Jurkat, Clone E6-1 (cell line): ENCODE results near the gene CH25H.

Source experiments
- DNase-seq: peaks from one replicate; pipeline ENCODE4 v3.0.0-alpha.2; 2011; ENCODE audit warnings: low read depth, low spot score
- H3K4me3 ChIP-seq: 2 replicates; pipeline ENCODE4 v1.5.1; 2011; ENCODE audit warnings: mild to moderate bottlenecking, low read length, control low read depth, moderate library complexity

CH25H gene

DNA sequence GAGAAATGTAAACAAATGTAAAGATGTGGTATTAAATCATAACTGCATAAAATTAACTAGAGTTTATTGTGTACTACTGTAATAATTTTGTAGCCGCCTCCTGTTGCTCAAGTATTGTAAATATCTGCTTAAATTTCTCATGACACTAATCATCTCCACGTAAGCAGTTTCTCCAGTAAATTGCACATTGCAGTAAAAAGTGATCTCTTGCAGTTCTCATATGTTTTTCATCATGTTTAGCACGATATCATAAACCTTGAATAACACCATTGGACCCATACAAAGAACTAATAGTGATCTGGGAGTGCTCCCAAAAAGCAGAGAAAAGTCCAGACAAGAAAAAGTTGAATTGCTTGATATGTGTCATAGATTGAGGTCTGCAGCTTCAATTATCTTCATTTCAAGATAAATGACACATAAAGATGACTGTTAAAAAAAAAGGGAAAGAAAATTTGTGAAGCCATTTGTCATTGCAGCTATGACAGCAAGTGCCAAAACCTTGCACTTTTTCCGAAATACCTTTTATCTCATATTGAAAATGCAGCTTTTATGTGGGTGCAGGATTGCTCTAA, 29.2 kb upstream of the CH25H start:
- H3K4me3 ChIP-seq: no peak overlapping the region
- no peak for DNase-seq

DNA sequence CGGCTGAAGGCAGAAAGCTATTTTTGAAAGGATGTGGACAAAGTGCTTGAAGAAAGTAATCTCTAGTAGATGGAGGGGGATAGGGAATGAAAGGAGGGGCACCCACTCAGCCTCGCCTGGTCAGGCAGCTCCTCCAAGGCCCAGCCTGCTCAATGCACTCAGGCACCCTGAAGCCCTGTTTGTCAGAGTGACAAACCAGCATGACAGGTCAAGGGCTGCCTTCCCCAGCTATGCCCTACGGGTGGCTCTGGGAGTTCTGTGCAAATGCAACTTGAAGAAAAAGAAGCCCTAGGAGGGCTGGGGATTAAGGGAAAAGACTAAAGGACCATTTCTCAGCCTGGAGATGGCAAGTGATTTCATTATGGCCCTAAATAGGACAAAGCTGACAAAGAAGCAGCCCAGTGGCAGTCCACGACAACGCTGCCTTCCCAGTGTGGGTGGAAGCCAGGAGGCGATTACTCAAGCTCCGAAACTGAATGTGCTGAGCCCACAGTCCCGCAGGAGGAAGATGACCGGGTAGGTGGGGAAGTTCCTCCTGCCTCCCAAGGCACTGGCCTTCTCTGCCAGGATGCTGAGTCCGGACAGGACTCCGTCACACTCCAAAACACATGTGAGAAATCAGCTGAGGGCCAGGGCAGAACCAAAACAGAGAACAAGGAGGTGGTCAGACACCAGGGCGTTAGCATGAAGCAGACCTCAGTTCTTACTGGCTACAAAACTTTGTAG, 28.1 kb upstream of the CH25H start:
- DNase-seq: no peak
- H3K4me3 ChIP-seq: no peak overlapping the region

DNA sequence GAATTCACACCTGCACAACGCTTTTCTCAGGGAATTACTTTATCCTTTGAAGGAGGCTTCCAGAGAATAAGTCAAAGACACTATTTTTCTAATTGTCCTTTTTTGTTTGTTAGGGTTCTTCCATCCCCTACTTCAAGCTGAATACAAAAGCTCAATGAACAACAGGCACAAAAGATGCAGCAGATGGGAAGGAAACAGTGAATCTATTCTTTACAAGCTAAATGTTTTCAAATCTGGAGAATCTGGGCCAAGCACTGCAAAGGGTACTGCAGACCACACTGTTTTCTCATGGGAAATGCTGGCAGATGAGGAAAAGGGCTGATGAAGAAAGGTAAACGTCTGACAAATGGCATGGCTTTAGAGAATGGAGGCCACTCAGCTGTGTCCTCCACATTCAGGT, 25.9 kb upstream of the CH25H start:
- H3K4me3 ChIP-seq: no peak overlapping the region
- no peak for DNase-seq

GRCh38 chr10:89228962-89229361, 21.8 kb upstream of the CH25H start:
- no peak overlapping the region for H3K4me3 ChIP-seq
- no peak for DNase-seq

DNA sequence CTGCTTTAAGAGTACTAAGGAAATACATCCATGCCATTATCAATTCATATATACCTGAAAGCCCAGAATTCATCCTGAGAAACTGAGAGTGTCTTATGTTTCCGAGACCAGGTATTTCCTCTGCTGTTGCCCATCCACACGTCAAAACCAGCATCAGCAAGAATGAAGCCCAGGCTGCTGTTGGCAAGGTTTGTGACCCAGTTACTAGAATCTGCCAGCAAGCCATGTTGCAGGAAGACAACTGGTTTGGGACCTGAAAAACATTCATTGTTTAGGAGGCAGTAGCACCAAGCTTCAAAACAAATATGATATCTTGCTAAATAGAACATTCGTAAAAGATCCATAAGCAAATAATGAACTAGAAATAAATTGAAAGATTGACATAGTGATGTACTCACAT, 21.0 kb upstream of the CH25H start:
- no peak overlapping the region for H3K4me3 ChIP-seq
- no peak for DNase-seq

- H3K4me3 ChIP-seq: no peak overlapping the region
- DNase-seq: no peak
These were observed 19.8 kb upstream of the CH25H start for GRCh38 chr10:89226891-89227290.

GRCh38 chr10:89224739-89225443, 17.8 kb upstream of the CH25H start:
- DNase-seq: no peak
- H3K4me3 ChIP-seq: no peak overlapping the region

- DNase-seq: no peak
- no peak overlapping the region for H3K4me3 ChIP-seq
These were observed 14.8 kb upstream of the CH25H start for GRCh38 chr10:89221919-89222318.

GRCh38 chr10:89219513-89220218, 12.5 kb upstream of the CH25H start:
- H3K4me3 ChIP-seq: no peak overlapping the region
- no peak for DNase-seq

DNA sequence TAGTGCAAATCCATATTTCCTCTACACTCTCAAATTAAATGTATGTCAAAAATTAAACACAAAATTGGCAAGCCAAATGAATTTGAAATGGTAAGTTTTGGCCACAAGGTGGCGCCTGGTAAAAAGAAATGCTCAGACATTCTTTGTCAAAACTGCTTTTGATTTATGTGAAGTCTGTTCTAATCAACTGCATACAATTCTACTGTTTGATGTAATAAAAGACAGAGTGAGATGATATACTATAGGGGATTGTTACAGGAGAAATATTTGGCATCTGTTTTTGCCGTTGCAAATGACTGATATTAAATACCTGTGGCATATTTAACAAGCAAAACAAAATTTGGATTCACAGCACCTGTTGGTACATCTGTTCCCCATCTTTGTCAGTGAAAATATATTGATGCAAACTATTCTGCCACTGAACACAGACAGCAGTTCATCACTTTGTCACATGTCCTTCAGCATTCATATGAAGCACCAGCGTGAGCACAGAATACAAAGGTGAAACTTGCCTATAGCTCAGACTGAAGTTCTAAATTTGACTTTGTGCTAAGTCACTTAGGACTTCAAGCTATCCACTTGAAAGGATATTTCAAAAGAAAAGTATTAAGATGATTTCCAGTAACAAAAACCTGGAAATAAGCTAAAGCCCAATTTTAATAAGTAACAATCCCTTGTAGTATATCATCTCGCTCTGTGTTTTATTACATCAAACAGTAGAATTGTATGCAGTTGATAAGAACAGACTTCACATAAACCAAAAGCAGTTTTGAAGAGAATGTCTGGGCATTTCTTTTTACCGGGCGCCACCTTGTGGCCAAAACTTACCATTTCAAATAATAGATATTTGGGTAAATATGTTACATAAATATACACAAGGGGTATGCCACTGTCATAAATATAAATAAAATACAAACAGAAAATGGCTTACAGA, 10.2 kb upstream of the CH25H start:
- no peak overlapping the region for H3K4me3 ChIP-seq
- DNase-seq: peak; percentile 57

GRCh38 chr10:89216056-89216455, 8.9 kb upstream of the CH25H start:
- DNase-seq: no peak
- H3K4me3 ChIP-seq: no peak overlapping the region

DNA sequence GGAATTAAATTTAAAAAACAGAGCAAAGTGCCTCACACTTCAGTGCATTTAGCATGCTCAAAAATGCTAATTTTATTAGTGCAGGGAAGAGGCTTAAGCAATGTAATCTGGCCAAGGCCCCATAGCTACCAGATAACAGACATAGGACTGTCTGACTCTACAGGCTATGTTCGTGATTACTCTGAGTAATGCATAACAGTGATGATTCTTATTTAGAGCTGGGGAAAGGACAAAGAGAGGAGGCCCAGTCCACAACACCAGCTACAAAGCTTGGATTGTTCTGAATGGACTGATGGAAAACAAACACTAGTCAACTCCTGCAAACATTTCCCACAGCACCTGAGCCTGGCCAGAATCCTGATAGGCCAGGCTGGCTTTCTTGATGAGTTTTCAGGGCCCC, 8.4 kb upstream of the CH25H start:
- no peak overlapping the region for H3K4me3 ChIP-seq
- no peak for DNase-seq

- no peak for DNase-seq
- no peak overlapping the region for H3K4me3 ChIP-seq
These were observed 7.5 kb upstream of the CH25H start for GRCh38 chr10:89214566-89215165.

DNA sequence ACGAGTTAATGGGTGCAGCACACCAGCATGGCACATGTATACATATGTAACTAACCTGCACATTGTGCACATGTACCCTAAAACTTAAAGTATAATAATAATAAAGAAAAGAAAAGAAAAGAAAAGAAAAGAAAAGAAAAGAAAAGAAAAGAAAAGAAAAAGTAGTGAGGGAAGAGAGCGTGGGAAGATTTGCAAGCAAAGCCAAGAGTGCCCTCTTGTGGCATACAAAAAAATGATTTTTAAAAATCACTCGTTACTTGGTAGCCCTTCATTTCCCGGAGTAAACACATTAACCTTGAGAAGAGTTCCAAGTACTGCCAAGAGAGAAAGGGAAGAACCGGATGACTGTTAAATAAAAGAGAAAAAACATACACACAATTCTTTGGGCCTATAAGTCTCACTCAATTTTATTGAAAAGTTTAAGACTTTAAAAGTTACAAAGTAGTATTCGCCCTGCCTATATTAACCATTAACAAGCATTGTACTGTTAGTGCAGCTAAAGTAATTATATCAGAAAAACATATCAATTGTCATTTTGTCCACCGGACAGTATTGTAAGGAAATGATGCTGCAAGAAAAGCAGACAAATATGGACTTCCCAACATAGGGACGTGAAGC, 6.2 kb upstream of the CH25H start:
- peak; percentile 32 for DNase-seq
- no peak overlapping the region for H3K4me3 ChIP-seq

- no peak for DNase-seq
- no peak overlapping the region for H3K4me3 ChIP-seq
These were observed 3.8 kb upstream of the CH25H start for GRCh38 chr10:89210794-89211425.

GRCh38 chr10:89209718-89210117, 2.6 kb upstream of the CH25H start:
- no peak overlapping the region for H3K4me3 ChIP-seq
- DNase-seq: peak; percentile 56

- H3K4me3 ChIP-seq: no peak overlapping the region
- DNase-seq: no peak
These were observed 859 bp upstream of the CH25H start for GRCh38 chr10:89207801-89208551.
